Parathyroid adenoma (tissue), 2 donors: ENCODE results near the gene IMMP2L.

Experiments
- H2AFZ ChIP-seq: fragments of 300-600 bp; sonication (generic); one replicate; pipeline ENCODE4 v1.7.0; 2017; ENCODE audit warnings: antibody characterized with exemption, mild to moderate bottlenecking
- H3K27ac ChIP-seq: fragments of 300-600 bp; sonication (generic); one replicate; pipeline ENCODE4 v1.7.0; 2017
- H3K27me3 ChIP-seq: fragments of 300-600 bp; sonication (generic); one replicate; pipeline ENCODE4 v1.7.0; 2017; ENCODE audit warnings: low read length; ENCODE audit not compliant: control insufficient read depth, insufficient read depth
- H3K36me3 ChIP-seq: fragments of 300-600 bp; sonication (generic); one replicate; pipeline ENCODE4 v1.7.0; 2017; ENCODE audit warnings: low read length; ENCODE audit not compliant: control insufficient read depth, insufficient read depth
- H3K4me1 ChIP-seq: fragments of 300-600 bp; sonication (generic); one replicate; pipeline ENCODE4 v1.7.0; 2017; ENCODE audit warnings: control low read depth
- H3K4me2 ChIP-seq: fragments of 300-600 bp; sonication (generic); one replicate; pipeline ENCODE4 v1.7.0; 2017; ENCODE audit warnings: low read length
- H3K4me3 ChIP-seq: fragments of 300-600 bp; sonication (generic); one replicate; pipeline ENCODE4 v1.7.0; 2017; ENCODE audit warnings: low read depth, low read length
- H3K79me2 ChIP-seq: fragments of 300-600 bp; sonication (generic); one replicate; pipeline ENCODE4 v1.7.0; 2017; ENCODE audit warnings: control low read depth
- H3K9ac ChIP-seq: fragments of 300-600 bp; sonication (generic); one replicate; pipeline ENCODE4 v1.7.0; 2017; ENCODE audit warnings: mild to moderate bottlenecking
- H3K9me3 ChIP-seq: fragments of 300-600 bp; sonication (generic); one replicate; pipeline ENCODE4 v1.7.0; 2017; ENCODE audit warnings: low read length; ENCODE audit not compliant: control insufficient read depth
- CTCF ChIP-seq: fragments of 300-600 bp; sonication (generic); IDR thresholded peaks from one replicate; pipeline ENCODE4 v1.7.0; 2017; ENCODE audit warnings: antibody characterized with exemption, mild to moderate bottlenecking
- donor health status: primary hyperparathyroidism.

The IMMP2L gene

GRCh38 chr7:110771717-110772116 is 790.6 kb downstream of the IMMP2L start:
- H3K4me3 ChIP-seq = no peak overlapping the region
- no peak overlapping the region for H3K4me2 ChIP-seq
- TF ChIP-seq CTCF = no peak
- H3K9ac ChIP-seq = no peak overlapping the region
- H2AFZ ChIP-seq = no peak overlapping the region
- no peaks in the 10 kb centered on the region for H3K36me3 ChIP-seq
- no peaks in the 10 kb centered on the region for H3K9me3 ChIP-seq
- H3K79me2 ChIP-seq = no peaks in the 10 kb centered on the region
- H3K27me3 ChIP-seq = no peaks in the 10 kb centered on the region
- no peaks in the 10 kb centered on the region for H3K4me1 ChIP-seq
- no peak overlapping the region for H3K27ac ChIP-seq

GRCh38 chr7:110767550-110768110 is 794.7 kb downstream of the IMMP2L start:
- no peak for TF ChIP-seq CTCF
- no peaks in the 10 kb centered on the region for H3K27me3 ChIP-seq
- H3K79me2 ChIP-seq = no peaks in the 10 kb centered on the region
- no peaks in the 10 kb centered on the region for H3K36me3 ChIP-seq
- H3K9ac ChIP-seq = no peak overlapping the region
- no peak overlapping the region for H3K4me3 ChIP-seq
- H3K4me2 ChIP-seq = no peak overlapping the region
- H2AFZ ChIP-seq = no peak overlapping the region
- H3K4me1 ChIP-seq = no peaks in the 10 kb centered on the region
- H3K9me3 ChIP-seq = no peaks in the 10 kb centered on the region
- no peak overlapping the region for H3K27ac ChIP-seq

- no peak overlapping the region for H2AFZ ChIP-seq
- no peak overlapping the region for H3K9ac ChIP-seq
- no peak overlapping the region for H3K4me2 ChIP-seq
- H3K36me3 ChIP-seq = no peaks in the 10 kb centered on the region
- no peak for TF ChIP-seq CTCF
- H3K27me3 ChIP-seq = no peaks in the 10 kb centered on the region
- H3K9me3 ChIP-seq = no peaks in the 10 kb centered on the region
- H3K79me2 ChIP-seq = no peaks in the 10 kb centered on the region
- no peak overlapping the region for H3K4me3 ChIP-seq
- no peak overlapping the region for H3K27ac ChIP-seq
- H3K4me1 ChIP-seq = no peaks in the 10 kb centered on the region
Observed at GRCh38 chr7:110766864-110767263, 795.4 kb downstream of the IMMP2L start.

- Histone ChIP-seq H3K4me3 (no peak overlapping the region), H3K9ac (no peak overlapping the region), H3K79me2 (no peaks in the 10 kb centered on the region), H3K36me3 (no peaks in the 10 kb centered on the region), H3K4me1 (no peaks in the 10 kb centered on the region), H3K27me3 (no peaks in the 10 kb centered on the region), H3K27ac (no peak overlapping the region), H2AFZ (no peak overlapping the region), H3K9me3 (no peaks in the 10 kb centered on the region), H3K4me2 (no peak overlapping the region)
- TF ChIP-seq CTCF = no peak
Observed at GRCh38 chr7:110764852-110765251, 797.4 kb downstream of the IMMP2L start.

- H2AFZ ChIP-seq = no peak overlapping the region
- H3K27ac ChIP-seq = no peak overlapping the region
- H3K9ac ChIP-seq = no peak overlapping the region
- H3K79me2 ChIP-seq = no peaks in the 10 kb centered on the region
- H3K4me2 ChIP-seq = no peak overlapping the region
- H3K27me3 ChIP-seq = no peaks in the 10 kb centered on the region
- no peak for TF ChIP-seq CTCF
- H3K4me1 ChIP-seq = peaks cover 6% of the 10 kb centered on the region
- H3K9me3 ChIP-seq = no peaks in the 10 kb centered on the region
- H3K36me3 ChIP-seq = no peaks in the 10 kb centered on the region
- no peak overlapping the region for H3K4me3 ChIP-seq
Observed at GRCh38 chr7:110762546-110763225, 799.6 kb downstream of the IMMP2L start.
